HG02870 (cell line): ENCODE results near the gene GLB1L.
"Not testable (repeated sequence)": the region's sequence is repeated elsewhere in the genome, so short reads cannot be mapped to it uniquely, and the experiment has no call there.

ENCODE experiments used
- ATAC-seq: cut with Tn5 transposase; IDR thresholded peaks from one replicate; pipeline ENCODE4 v1.9.1; 2021; ENCODE audit warnings: mild to moderate bottlenecking, moderate library complexity; ENCODE audit not compliant: unreplicated experiment

GLB1L gene

DNA sequence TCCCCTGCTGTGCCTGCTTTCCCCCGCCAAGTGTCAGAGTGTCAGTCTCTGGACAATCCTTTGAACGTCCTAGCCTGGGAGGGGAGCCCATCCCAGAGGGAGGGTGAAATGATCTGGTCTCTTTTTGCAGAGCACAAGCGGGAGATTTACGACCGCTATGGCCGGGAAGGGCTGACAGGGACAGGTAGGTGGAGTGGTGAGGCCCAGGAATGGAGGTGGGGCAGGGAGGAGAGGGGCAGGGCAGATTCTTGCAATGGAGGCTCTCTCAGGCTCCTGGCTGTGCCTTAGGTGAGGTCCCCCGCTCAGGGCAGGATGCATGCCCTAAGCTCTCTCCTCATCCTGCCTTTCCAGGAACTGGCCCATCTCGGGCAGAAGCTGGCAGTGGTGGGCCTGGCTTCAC, 36.3 kb upstream of the GLB1L start:
- ATAC-seq: no peak

DNA sequence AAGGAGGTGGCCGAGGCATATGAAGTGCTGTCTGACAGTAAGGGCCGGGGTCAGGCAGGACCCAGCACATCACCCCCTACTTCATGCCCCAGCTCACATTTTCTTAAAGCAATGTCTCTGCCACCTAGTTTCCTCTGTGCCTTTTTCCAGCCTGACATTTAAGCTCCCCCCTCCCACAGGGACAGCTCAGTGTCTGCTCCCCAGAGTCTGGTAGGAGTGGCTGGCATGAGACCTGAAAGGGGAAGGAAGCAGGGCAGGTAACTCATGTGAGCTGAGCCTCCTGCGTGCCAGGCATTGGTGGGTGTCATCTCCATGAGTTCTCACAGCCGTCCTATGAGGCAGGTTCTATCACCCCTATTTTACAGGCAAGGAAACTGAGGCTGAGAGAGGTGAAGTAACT, 35.4 kb upstream of the GLB1L start:
- ATAC-seq: no peak

DNA sequence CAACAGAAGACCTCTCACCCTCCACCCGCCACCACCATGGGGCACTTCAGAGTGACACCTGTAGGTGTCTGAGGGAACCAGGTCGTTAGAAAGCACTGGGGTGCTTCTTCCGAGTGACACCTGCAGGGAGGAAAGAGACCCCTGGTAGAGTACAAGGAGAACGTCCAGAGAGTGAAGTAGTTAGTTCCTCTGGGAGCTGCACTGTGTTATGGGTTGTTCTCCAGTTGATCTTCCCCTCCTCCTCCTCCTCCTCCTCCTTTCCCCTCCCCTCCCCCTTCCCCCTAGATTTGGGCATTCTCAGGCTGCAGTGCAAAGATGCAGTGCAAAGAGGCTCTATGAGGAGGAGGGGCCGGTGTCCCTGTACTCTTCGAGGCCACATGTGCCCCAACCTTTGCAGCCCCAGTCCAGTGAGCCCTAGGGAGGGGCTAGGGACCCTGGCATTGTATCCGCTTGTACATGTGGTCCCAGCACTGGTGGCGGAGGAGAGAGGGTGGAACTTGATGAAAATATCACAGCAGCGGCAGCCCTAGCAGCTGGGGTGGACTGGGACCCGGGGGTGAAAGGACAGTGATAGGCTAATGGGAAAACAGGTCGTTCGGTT, 34.8 kb upstream of the GLB1L start:
- ATAC-seq: no peak

DNA sequence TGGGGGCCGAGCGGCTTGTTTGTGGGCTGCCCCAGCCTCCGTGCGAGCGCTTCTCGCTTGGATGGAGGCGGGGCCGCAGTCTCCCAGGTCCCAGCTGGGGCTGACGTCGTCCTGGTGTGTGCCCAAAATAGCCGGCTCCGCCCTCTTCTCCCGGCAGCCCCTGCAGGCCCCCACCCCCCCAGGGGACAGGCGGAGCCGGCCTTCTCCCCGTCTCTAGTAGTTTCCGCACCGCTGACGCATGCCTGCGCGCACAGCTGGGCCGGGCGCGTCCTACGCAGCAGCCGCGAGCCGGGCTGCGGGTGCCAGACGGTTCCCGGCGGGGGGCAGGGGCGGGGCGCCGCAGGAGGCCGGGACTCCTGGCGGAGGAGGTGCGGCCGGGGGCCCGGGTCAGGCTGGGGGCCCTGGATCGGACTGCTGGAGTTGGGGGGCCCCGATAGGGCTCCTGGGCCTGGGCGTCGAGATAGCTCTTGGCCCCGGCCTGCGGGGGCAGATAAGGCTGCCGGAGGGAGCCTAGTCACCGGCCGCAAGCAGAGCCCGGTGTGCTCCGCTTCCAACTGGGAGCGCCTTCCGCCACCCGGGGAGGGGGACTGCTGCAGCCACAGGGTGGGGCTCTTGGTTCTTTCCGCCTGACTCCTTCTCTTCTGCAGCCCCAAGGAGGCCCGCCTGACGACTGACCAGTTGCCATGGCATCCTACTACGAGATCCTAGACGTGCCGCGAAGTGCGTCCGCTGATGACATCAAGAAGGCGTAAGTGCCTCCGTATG, 34.1 kb upstream of the GLB1L start, which contains the start of gene DNAJB2:
TSS of gene DNAJB2 (plus strand) at position 216 of the 765 bp plus-strand sequence. CDS start at position 684, 468 bp downstream.
- ATAC-seq: peak; percentile 86

DNA sequence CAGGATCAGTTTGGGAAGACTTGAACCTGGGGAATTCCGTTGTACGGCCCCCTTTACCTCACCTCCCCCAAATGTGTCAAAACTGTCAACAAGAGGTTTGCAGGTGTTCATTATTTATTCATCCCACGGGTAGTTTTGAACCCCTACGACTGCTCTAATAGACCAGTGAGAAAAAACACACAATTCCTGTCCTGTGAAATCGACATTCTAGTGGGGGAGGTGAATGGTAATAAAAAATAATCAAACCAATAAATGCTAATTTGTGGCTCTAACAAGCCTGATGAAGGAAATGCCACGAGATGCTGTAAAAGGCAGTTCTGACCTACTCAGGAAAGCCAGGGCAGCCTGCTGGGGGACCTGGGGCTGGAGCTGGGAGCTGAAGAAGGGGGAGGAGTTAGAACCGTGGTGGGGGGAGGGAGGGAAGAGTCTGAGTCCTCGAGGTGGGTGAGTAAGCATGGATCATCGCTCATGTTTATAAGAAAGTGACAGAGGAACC, 33.5 kb upstream of the GLB1L start:
- ATAC-seq: no peak

DNA sequence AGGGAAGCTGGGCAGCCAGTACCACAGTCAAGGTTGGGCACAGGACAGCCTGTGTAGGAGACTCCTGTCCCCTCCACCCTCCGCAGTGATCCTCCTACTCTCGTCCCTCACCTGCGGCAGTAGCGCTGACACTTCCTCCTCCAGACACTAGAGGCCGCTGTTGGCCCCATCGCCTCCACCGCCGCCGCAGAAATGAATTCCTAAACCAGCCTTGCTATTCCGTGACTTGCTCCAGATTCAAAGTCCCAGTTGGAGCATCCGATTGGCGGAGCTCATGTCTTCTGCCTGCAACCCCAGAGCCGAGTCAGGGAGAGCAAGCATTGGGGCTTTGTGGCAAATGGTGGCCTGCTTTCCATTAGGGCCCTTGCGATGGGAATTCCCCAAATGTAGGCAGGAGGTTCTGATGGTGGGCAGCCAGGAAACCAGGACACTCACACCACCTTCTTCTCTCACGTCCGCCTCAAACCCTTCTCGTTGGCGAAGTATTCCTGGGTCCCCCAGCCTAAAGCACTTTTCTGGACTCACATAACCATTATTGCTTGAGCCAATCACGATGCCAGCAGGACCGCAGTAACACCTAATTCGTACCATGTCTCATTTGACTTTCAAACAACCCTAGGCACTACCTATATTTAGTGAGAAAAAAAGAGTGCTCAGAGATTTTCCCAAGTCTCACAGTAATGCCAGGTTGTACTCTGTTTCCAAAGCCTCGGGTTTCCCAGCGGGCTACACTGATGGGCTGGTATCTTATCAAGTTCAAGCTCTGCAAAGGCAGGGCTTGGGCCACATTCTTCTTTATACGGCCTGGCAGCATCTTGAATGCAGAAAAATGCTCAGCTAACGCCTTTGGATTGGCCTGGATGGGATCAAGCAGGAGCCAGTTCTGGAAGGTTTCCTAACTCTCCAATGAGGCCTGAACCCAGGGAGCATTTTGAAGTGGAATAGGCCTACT, 32.7 kb upstream of the GLB1L start:
- ATAC-seq: peak; percentile 26

DNA sequence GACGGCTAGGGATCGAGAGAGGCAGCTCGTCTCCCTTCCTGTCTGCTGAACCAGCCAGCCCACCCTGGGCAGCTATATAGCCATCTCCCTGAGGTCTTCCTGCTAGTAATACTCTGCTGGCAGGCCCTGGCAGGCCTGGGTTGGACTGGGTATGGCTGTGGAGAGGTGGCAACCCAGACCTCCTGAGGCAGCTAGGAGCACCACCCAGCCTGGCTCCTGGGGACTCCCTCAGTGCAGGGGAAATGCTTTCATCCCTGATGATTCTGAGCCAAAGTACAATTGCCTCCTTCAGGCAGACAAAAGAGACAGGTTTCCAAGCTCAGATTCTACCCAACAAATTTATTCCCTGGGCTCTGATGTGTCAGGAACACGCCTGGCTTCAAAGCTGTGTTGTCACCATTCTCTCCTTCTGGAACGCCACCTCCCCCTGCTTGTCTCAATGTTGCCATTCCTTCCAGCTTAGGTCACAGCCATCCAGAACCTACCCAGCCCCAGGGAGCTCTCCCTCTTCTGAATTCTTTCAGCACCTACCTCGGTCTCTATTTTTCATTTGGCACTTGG, 29.2 kb upstream of the GLB1L start:
- ATAC-seq: no peak

DNA sequence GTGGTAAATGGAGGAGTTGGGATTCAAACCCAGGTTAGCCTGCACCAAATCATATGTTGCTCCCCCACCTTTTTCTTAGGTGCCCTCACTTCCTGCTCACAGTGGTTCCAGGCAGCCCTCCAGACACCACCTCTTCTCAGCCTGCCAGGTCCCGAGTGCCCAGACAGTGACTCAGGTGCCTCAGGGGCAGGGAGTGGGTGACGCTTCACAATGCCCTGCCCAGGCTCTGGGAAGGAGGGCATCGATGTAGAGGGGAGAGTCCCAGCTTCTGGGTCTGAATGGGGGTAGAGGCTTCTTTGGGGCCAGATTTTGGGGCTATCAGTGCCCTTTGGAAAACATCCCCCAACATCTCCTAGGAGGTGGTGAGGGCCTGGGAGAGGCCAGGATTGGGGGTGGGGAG, 28.7 kb upstream of the GLB1L start:
- ATAC-seq: no peak

DNA sequence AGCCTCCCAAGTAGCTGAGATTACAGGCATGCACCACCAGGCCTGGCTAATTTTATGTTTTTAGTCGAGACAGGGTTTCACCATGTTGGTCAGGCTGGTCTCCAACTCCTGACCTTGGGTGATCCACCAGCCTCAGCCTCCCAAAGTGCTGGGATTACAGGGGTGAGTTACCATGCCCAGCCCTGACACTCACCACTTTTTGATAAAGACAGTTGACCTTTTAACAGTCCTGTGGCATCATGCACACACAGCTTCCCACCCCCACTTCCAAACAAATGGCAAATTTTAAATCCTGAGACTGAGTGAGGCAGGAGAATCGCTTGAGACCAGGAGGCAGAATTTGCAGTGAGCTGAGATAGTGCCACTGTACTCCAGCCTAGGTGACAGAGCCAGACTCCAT, 27.8 kb upstream of the GLB1L start:
- no peak for ATAC-seq

DNA sequence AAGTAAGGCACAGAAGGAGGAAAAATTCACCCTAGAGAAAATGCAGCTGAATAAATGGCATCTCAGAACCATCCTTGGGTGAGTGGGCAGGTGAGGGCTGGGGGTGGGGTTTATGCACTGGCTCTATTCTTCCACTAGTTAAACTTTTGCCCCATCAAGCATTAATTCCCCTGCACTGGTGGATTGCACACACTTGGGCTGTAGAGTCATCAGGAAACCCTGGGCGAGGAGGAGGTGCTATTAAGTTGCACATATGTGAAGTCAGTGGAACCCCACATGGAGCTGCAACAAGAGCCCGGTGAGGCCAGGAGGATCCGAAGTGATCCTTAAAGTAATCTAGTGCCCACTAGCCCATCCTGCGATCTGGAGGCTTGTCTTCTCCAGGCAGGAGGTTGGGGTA, 27.1 kb upstream of the GLB1L start:
- ATAC-seq: no peak

DNA sequence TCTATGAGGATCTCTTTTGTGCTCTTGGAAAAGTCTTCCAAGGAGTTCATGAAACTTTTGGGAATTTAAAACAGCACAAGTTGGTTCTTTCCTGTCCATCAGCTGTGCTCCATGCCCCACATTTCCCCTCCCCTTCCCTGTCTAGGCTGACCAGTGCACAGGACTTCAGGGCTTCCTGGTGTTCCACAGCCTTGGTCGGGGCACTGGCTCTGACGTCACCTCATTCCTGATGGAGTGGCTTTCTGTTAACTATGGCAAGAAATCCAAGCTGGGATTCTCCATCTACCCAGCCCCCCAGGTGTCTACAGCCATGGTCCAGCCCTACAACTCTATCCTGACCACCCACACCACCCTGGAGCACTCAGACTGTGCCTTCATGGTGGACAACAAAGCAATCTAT, 25.8 kb upstream of the GLB1L start:
- no peak for ATAC-seq

DNA sequence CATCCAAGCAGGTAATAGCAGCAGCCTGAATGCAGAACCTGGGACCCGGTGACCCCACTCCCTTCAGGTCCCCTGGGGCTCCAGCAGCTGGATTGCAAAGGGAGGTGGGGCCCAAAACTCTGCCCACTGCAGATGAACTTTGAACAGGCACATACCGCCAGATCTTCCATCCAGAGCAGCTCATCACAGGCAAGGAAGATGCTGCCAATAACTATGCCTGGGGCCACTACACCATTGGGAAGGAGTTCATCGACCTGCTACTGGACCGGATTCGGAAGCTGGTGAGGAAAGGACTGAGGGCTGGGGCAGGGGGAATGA, 24.8 kb upstream of the GLB1L start:
- ATAC-seq: no peak

DNA sequence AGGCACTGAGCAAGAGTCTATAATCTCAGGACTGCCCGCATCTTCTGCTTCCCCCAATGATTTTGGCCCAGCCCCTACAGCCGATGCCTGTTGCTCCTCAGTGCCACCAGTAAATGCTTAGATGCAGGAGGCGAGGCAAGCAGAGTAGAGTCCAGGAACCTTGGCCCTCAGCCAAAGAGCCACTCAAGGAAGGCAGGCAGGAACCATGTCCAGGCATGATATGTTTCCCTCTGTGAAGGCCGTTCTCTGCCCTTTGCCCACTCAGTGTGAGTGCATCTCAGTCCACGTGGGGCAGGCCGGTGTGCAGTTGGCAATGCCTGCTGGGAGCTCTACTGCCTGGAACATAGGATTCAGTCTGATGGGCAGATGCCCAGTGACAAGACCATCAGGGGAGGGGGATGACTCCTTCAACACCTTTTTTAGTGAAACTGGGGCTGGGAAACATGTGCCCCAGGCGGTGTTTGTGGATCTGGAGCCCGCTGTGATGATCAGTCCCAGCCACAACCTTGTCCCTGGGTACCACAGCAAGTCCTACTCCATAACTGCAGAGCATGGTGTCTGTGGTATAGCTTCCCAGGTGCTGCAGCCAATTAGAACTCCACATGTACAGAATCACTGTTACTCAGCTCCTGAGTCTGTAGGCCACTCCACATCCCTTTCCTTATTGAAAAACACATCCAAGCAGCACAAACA, 24.3 kb upstream of the GLB1L start:
- no peak for ATAC-seq

DNA sequence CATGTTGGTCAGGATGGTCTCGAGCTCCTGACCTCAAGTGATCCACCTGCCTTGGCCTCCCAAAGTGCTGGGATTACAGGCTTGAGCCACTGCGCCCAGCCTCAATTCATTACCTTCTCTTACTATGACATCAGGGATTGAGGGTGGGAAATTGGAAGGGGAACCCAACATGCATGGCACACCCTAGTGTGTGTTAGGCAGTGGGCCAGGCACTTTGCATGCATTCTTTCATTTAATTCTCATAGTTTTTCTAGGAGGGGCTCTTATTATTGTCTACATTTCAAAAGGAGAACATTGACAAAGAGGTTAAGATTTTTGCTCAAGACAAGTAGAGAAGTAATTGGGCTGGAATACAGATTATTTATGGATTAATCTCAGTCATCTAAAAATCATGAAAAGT, 23.1 kb upstream of the GLB1L start:
- ATAC-seq: no peak

DNA sequence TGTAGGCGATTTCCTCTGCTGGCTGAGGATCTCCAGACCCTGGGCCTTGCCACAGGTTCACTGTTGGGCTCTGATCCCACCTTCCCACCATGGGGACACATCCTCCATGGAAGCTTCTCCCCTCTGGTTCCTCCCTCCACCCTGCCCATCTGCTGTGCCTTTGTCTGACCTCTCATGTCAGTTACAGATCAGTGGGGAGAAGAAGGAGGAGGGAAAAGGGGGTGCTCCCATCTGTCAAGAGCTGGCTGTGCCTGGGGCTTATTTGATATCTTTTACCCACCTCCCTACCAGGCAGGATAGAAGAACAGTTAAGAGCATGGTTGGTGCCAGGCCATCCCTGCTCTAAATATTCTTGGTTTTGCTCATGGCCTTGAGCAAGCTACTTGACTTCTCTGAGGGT, 21.6 kb upstream of the GLB1L start:
- no peak for ATAC-seq

DNA sequence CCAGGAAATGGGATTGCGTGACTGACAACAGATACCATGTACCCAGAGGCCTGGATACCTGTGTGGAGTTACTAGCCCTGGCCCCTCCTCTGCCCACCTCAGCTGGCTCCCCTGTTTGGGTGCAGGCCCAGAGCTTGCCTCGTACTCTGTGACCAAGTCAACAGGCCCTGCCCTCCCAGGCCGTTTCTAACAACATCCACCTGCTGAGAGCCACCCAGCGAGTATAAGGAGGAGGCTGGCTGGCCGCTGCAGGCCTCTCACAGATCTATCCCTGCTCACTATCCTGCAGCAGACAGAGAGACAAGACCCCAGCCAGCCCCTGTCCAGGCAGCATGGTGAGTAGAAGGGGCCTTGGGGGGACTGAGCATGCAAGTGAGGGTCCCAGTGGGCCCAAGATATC, 21.0 kb upstream of the GLB1L start:
- no peak for ATAC-seq

DNA sequence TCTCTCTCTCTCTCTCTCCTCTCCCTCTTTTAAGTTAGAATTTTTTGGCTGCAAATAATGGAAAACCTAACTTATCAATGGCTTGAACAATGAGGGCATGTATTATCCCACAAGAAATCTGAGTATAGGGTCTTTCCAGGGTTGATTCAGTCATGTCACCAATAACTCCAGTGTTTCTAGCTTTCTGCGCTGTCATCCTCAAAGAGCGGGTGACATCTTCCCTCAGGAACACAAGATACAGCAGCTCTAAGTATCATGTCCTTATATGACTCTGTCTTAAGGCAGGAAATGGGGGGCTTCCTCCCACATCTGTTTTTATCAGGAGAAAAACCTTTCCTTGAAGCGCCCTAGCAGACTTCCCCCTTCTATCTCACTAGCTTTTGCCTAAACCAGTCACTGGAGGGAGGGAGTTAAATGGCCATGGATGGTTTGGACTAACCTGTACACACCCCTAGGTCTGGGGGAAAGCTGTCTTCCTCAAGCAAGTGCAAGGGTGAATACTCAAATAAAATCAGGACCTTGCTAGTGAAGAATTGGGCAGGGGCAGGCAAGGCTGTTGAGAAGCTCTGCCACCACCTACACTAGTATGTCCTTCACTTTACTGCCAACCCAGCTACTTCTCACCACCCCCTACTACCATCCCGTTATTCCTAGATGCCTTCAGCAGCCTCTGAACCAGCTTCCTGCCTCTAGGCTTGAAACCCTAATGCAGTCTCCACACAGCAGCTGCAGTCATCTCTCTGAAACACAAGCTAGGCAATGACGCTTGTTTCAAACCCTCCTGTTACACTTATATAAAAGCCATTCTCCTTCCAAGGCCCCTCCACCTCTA, 16.0 kb upstream of the GLB1L start:
- ATAC-seq: no peak

DNA sequence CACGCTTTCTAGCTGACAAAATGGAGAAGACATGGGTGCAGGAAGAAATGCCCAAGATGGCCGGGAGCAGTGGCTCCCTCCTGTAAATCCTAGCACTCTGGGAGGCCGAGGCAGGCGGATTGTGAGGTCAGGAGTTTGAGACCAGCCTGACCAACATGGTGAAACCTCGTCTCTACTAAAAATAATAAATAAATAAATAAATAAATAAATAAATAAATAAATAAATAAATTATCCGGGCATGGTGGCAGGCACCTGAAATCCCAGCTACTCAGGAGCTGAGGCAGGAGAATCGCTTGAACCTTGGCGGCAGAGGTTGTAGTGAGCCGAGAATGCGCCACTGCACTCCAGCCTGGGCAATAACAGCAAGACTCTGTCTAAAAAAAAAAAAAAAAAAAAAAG, 13.7 kb upstream of the GLB1L start:
- ATAC-seq: not testable (repeated sequence)

DNA sequence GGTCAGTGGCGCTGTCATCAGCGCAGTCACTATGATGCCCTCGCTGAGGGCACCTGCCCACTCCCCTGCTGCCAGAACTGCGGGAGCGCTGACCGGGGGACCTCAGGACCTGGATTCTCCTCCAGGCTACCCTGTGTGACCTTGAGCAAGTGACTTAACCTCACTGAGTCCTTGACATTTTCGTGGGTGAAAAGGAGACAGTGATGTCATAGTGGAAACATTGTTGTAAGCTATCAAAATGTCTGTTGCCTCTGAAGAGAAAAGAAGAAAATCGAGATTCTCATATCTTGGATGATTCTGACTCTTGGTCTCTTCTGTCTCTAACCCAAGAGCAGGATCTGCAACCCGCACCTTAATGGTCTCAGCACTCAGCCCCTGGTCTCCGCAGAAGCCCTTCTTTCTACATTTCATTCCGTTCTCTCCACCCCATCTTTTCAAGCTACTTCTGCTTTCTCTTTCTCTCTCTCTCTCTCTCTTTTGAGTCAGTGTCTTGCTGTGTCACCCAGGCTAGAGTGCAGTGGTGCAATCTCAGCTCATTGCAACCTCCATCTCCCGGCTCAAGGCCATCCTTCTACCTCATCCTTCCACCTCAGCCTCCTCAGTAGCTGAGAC, 9.5 kb upstream of the GLB1L start:
- ATAC-seq: peak; percentile 23
